Right ventricle myocardium inferior (tissue), 1 donor: ENCODE data around the gene CNTRL. TPM values are rescaled to one million over a fixed set of nuclear protein-coding genes. Genes with fewer than 3 reads are reported as not detected.

Experiments used
- ATAC-seq: fragments of 200-7000 bp; cut with Tn5 transposase; one replicate; pipeline ENCODE4 v1.9.1; 2020; ENCODE audit warnings: mild to moderate bottlenecking, moderate library complexity
- DNase-seq: peaks from one replicate; pipeline ENCODE4 v3.0.0; 2021; ENCODE audit errors: missing footprints
- intact Hi-C: fragments of 100-400 bp; cut with DNase I; formaldehyde crosslinking; loops from one replicate; pipeline ENCODE4 v1.11.0; 2022
- total RNA-seq: library from RNA; stranded (reverse); fragmentation: NEBNext Ultra II Directional; extraction: Animal tissue kit (Norgen Biotek cat#: 25700); gene quantifications from one replicate; pipeline ENCODE4 v1.2.1, GENCODE V29; 2021
- donor health status: DM: no; HTN: yes; CAD: no; lungs with severe emphysema.

The CNTRL gene
- total RNA-seq, 1 donor from 2014 or later: 3.3 TPM

DNA sequence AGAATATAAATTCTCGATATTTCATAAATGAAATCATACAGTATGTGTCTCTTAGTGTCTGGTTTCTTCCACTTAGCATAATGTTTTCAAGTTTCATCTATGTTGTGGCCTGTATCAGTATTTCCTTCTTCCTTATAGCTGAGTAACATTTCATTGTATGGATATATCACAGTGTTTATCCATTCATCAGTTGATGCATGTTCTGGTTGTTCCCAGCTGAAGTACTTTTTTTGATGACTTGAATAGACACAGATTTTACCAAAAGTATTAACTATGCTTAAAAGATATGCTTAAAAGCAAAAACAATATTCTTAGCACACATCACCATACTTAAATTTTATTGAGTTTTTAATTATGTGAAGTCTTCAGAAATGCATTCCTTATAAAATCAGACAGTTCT lies 114.3 kb downstream of the CNTRL start:
- intact Hi-C loops: no loop called here

DNA sequence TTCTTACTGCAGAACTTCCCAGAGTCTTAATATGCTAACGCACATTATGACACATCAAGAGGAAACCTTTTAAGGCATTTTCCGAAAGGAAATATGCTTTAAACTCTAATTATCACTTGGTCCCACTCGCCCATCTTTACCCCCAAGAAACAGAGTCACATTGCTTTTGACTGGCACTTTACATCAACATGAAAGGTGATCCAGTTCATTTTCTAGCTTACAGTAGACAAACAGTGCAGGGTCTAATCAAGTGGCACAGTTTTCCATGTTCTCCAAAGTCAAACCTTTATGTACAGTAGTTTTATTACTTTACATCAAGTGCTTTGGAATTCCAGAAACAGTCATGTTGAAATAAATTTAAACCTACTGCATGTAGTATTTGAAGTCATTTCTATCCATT lies 114.9 kb downstream of the CNTRL start:
- no peak for DNase-seq
- no peak for ATAC-seq
- intact Hi-C loops: no loop called here

More for the DNA sequence above, 114.3 kb downstream of the CNTRL start:
- DNase-seq: no peak
- ATAC-seq: no peak

- ATAC-seq: no peak
- intact Hi-C loops: no loop called here
- DNase-seq: no peak
Measured at GRCh38 chr9:121191235-121191634, 116.5 kb downstream of the CNTRL start.

DNA sequence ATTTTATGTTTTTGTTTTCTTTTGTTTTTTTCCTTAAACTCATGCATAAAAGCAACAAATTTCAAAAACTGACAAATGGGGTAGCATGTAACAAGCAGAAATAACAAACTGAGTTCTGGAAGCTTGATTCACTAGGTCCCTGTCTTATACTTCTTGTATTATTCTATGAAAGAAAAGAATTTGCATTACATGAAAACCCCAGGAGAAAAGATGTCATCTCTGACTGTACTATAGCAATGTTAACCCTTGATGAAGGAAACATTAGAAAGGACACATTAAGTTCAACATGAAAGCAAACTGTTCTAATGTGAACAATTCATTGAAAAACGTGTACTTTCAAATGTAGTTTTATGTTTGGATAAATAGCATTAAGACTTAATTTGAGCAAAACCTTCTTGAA lies 117.8 kb downstream of the CNTRL start:
- DNase-seq (no peak), ATAC-seq (no peak)
- intact Hi-C loops: no loop called here

DNA sequence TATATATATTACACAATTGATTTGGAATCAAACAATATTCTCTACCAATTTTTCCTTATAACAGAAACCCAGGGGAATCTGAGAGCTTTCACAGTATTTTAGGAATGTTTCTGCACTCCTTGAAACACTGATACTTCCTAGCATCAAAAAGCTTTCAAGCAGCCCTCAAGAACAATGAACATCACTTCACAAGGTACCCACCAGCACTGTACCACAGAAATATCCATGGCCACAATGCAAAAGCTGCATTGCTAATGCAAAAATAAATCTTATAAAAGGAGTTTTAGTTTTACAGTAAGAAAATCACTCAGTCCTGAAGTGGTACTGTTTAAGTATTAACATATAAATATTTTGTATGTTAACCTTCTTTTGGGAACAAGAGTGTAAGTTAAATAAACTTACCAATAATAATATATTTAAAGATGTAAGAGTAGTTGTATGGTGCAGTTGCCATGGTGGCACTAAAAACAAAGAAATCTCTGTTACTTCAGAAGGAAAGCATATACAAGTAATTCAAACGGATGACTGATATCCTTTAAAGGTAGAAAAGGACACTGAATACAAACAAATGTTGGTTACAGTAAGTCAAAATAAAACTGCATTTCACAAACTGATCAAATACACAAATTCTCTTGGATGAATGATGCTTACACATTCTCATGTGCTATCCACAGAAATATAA lies 118.3 kb downstream of the CNTRL start:
- no peak for ATAC-seq
- no peak for DNase-seq
- intact Hi-C loops: no loop called here

DNA sequence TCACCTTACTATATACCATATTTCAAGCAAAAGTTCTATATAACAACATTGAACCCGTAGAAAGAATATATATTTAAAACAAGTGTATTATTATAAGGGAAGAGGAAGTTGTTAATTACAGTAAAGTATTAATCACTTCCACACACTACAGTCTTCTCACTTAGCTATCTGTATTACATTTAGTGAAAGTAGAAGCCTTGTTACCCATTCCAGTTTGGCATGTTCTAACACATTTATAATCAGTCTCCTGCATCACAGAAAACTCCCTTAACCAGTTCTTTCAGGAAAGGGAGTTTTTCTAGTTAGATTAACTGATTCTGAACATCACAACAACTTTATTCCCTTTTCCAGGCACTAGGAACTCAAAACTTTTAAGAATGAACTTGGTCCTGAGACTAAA lies 120.0 kb downstream of the CNTRL start:
- DNase-seq: no peak

DNA sequence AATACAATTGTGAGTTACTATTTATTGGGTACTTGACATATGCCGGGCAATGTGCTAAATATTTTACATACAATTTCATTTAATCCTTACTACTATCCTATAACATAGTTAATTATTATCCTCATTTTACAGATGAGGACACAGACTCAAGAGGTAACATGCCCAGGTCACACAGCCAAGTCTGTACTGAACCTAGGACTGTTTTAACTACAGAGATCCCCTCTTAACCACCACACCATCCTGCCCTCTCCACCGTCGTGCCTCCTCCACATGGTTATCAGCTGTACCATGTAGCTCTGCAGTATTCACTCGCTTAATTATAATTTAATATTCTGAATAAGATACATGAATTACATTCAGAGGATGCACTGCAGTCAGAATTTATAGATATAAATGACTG lies 121.6 kb downstream of the CNTRL start:
- intact Hi-C loops: no loop called here
- no peak for DNase-seq
- ATAC-seq: no peak

More for the DNA sequence above, 120.0 kb downstream of the CNTRL start:
- ATAC-seq: no peak
- intact Hi-C loops: no loop called here

DNA sequence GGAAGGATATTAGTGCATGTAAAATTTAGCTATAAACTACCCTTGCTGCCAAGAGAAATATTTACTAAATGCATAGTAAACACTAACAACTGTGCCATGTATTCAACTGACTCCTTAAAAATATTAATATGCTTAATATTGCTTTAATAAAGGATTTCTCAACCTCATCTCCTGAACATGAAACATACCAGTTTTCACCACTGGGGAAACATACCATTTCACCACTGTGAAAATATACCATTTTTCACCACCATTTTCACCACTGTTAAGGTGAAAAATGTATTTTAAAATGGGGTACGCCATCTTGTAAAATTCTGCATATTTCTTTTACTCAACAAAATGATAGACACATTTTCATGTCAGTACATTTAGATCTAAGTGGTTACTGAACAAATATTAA lies 122.4 kb downstream of the CNTRL start:
- ATAC-seq (no peak), DNase-seq (no peak)
- intact Hi-C loops: no loop called here

DNA sequence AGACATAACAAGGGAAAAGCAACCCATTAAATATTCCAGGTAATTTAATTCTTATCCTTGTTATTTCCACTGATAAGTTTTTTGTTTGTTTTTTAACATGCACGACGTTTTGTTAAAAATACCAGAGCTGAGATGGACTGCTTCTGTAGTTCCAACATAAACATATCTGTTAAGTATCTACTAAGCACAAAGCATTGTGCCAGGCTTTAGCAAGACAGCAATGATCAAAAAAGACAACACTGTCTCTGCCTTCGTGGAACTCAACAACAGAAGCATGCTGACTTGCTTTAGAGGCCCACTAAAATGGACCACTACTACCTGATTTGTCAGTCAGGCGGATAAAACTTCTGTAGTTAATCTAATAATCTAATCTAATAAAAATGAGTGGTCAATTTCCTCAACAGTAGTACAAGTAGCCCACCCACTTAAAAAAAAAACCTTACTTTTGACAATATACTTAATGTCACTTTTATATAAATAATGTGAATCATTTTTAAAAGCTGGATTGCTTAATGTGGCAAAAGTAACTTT lies 123.8 kb downstream of the CNTRL start:
- DNase-seq: no peak
- no peak for ATAC-seq
- intact Hi-C loops: no loop called here

- no peak for DNase-seq
- intact Hi-C loops: no loop called here
- ATAC-seq: no peak
Measured at GRCh38 chr9:121199921-121200320, 125.2 kb downstream of the CNTRL start.

GRCh38 chr9:121200356-121200755 lies 125.6 kb downstream of the CNTRL start:
- ATAC-seq: no peak
- intact Hi-C loops: no loop called here
- DNase-seq: no peak

DNA sequence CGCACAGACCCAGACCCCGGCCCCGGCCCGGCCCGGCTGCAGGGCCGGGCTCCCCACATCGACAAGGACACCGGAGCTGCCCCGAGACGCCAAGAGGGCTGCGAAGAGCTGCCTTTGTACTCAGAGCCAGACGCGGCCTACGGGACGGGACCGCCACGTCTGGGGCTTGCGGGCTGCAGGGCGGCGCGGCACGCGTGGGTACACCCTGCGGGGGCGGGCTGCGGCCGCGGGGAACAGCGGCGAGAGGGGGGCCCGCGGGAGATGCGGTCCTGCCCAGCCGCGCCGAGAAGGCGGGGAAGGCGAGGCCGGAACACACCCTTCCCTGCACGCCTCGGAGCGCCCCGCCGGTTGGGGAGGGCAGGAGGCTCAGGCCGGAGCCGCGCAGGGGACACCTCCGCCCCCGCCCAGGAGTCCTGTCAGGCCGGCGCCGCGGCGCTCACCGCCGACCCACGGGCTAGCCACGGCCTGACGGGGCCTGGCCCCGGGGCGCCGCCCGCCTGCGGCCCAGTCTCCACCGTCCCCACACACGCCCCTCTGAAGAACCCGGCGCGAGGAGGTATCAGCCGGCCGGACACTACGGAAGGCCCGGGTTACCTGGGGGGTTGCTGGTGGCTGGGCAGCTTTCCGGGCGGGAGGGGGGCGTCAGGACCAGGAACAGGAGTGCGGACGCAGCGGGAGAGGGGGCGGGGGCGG lies 126.4 kb downstream of the CNTRL start:
- peak; percentile 78 for DNase-seq
- intact Hi-C loops: no loop called here
- peak; percentile 31 for ATAC-seq

GRCh38 chr9:121201738-121202533 lies 127.2 kb downstream of the CNTRL start, which contains the start of gene RAB14:
Gene RAB14, minus strand, starts transcription at chr9:121201869. Its CDS starts 8,457 bp downstream, at chr9:121193412.
- intact Hi-C loops: no loop called here
- DNase-seq (peak; percentile 100), ATAC-seq (peak; percentile 98)

DNA sequence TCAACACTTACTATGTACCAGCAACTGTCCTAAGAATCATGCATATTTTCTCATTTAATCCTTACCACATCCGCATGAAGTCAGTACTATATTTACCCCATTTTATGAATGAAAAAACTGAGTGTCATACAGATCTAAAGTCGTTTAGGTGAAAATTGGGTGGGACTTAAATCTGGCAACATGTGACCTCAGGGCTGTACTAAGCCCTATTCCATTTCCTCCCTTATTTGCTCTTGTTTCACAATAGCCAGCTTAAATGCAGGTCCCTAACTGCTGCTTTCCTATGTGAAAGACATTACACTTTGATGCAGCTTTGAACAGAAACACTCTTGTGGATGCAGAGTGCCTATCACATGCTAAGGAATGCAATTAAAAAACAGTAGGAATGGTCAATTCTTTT lies 129.4 kb downstream of the CNTRL start:
- ATAC-seq: no peak
- intact Hi-C loops: no loop called here
- DNase-seq: no peak

- intact Hi-C loops: no loop called here
- ATAC-seq (no peak), DNase-seq (no peak)
Measured at GRCh38 chr9:121204611-121205010, 129.9 kb downstream of the CNTRL start.

GRCh38 chr9:121206516-121207370 lies 132.0 kb downstream of the CNTRL start:
- ATAC-seq (no peak), DNase-seq (no peak)
- intact Hi-C loops: no loop called here

- intact Hi-C loops: no loop called here
- ATAC-seq (no peak), DNase-seq (no peak)
Measured at GRCh38 chr9:121207371-121207940, 132.7 kb downstream of the CNTRL start.

DNA sequence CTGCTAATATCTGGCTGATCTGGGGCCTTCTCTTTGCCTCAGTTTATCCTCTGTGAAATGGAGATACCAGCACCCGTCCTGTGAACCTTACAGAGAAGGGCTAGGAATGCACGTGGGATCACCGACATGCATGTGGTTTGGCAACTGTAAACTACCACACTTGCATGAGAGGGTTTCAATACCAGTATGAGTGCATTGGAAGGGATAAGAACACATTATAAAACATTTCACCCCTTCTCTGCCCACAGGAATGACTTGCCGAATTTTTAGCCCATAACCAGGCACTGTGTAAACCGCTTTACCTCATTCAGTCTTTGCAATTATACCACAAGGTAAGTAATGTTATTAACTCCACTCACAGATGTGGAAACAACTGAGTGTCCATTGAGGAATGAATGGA lies 135.8 kb downstream of the CNTRL start:
- intact Hi-C loops: loop anchor here (5.0 kb wide), 2 partner anchors 107 to 167 kb away; no protein-coding TSS in a partner anchor
- no peak for ATAC-seq

More for the DNA sequence above, 135.8 kb downstream of the CNTRL start:
- no peak for DNase-seq
